ENCODE results near the gene NEK10.

The NEK10 gene

GRCh38 chr3:27213450-27213849, 155.7 kb downstream of the NEK10 start:
- H3K4me3 Mint-ChIP-seq = no peak overlapping the region
- no peaks in the 10 kb centered on the region for H3K4me1 Mint-ChIP-seq (ENCODE audit: low read depth)
- no peaks in the 10 kb centered on the region for H3K36me3 Mint-ChIP-seq (ENCODE audit: low read depth)
- H3K27me3 Mint-ChIP-seq (ENCODE audit: low read depth) = no peaks in the 10 kb centered on the region
- H3K27ac Mint-ChIP-seq = no peak overlapping the region
- H3K9me3 Mint-ChIP-seq = no peaks in the 10 kb centered on the region

- Mint-ChIP-seq H3K27ac (no peak overlapping the region), H3K27me3 (ENCODE audit: low read depth) (no peaks in the 10 kb centered on the region), H3K4me3 (no peak overlapping the region)
These were observed 159.4 kb downstream of the NEK10 start for GRCh38 chr3:27209617-27210264.

GRCh38 chr3:27208961-27209616, 160.1 kb downstream of the NEK10 start:
- Mint-ChIP-seq H3K27ac (no peak overlapping the region), H3K9me3 (no peaks in the 10 kb centered on the region), H3K36me3 (ENCODE audit: low read depth) (no peaks in the 10 kb centered on the region), H3K27me3 (ENCODE audit: low read depth) (no peaks in the 10 kb centered on the region), H3K4me3 (no peak overlapping the region), H3K4me1 (ENCODE audit: low read depth) (no peaks in the 10 kb centered on the region)

More at GRCh38 chr3:27209617-27210264, 159.4 kb downstream of the NEK10 start:
- H3K9me3 Mint-ChIP-seq = no peaks in the 10 kb centered on the region
- H3K4me1 Mint-ChIP-seq (ENCODE audit: low read depth) = no peaks in the 10 kb centered on the region
- no peaks in the 10 kb centered on the region for H3K36me3 Mint-ChIP-seq (ENCODE audit: low read depth)

GRCh38 chr3:27202959-27203358, 166.2 kb downstream of the NEK10 start:
- H3K27me3 Mint-ChIP-seq (ENCODE audit: low read depth) = no peaks in the 10 kb centered on the region
- no peak overlapping the region for H3K27ac Mint-ChIP-seq
- no peaks in the 10 kb centered on the region for H3K9me3 Mint-ChIP-seq
- no peak overlapping the region for H3K4me3 Mint-ChIP-seq
- no peaks in the 10 kb centered on the region for H3K4me1 Mint-ChIP-seq (ENCODE audit: low read depth)
- no peaks in the 10 kb centered on the region for H3K36me3 Mint-ChIP-seq (ENCODE audit: low read depth)

GRCh38 chr3:27201492-27201891, 167.7 kb downstream of the NEK10 start:
- H3K36me3 Mint-ChIP-seq (ENCODE audit: low read depth) = no peaks in the 10 kb centered on the region
- H3K4me3 Mint-ChIP-seq = no peak overlapping the region
- H3K4me1 Mint-ChIP-seq (ENCODE audit: low read depth) = no peaks in the 10 kb centered on the region
- no peaks in the 10 kb centered on the region for H3K27me3 Mint-ChIP-seq (ENCODE audit: low read depth)
- no peak overlapping the region for H3K27ac Mint-ChIP-seq
- no peaks in the 10 kb centered on the region for H3K9me3 Mint-ChIP-seq

- H3K4me1 Mint-ChIP-seq (ENCODE audit: low read depth) = no peaks in the 10 kb centered on the region
- H3K4me3 Mint-ChIP-seq = no peak overlapping the region
- no peaks in the 10 kb centered on the region for H3K9me3 Mint-ChIP-seq
- H3K36me3 Mint-ChIP-seq (ENCODE audit: low read depth) = no peaks in the 10 kb centered on the region
- H3K27ac Mint-ChIP-seq = no peak overlapping the region
- no peaks in the 10 kb centered on the region for H3K27me3 Mint-ChIP-seq (ENCODE audit: low read depth)
These were observed 168.3 kb downstream of the NEK10 start for GRCh38 chr3:27200721-27201489.

- H3K36me3 Mint-ChIP-seq (ENCODE audit: low read depth) = no peaks in the 10 kb centered on the region
- H3K4me1 Mint-ChIP-seq (ENCODE audit: low read depth) = no peaks in the 10 kb centered on the region
- H3K4me3 Mint-ChIP-seq = no peak overlapping the region
- H3K27ac Mint-ChIP-seq = no peak overlapping the region
- no peaks in the 10 kb centered on the region for H3K27me3 Mint-ChIP-seq (ENCODE audit: low read depth)
- H3K9me3 Mint-ChIP-seq = no peaks in the 10 kb centered on the region
These were observed 174.2 kb downstream of the NEK10 start for GRCh38 chr3:27194861-27195483.

- Mint-ChIP-seq H3K27ac (no peak overlapping the region), H3K36me3 (ENCODE audit: low read depth) (no peaks in the 10 kb centered on the region)
These were observed 176.1 kb downstream of the NEK10 start for GRCh38 chr3:27193056-27193455.

GRCh38 chr3:27186013-27186412, 183.2 kb downstream of the NEK10 start:
- peaks cover 3% of the 10 kb centered on the region for H3K27me3 Mint-ChIP-seq (ENCODE audit: low read depth)
- H3K36me3 Mint-ChIP-seq (ENCODE audit: low read depth) = no peaks in the 10 kb centered on the region
- no peaks in the 10 kb centered on the region for H3K4me1 Mint-ChIP-seq (ENCODE audit: low read depth)
- H3K4me3 Mint-ChIP-seq = no peak overlapping the region
- H3K27ac Mint-ChIP-seq = no peak overlapping the region
- H3K9me3 Mint-ChIP-seq = no peaks in the 10 kb centered on the region

More at GRCh38 chr3:27193056-27193455, 176.1 kb downstream of the NEK10 start:
- H3K9me3 Mint-ChIP-seq = no peaks in the 10 kb centered on the region
- no peaks in the 10 kb centered on the region for H3K4me1 Mint-ChIP-seq (ENCODE audit: low read depth)
- H3K4me3 Mint-ChIP-seq = no peak overlapping the region
- H3K27me3 Mint-ChIP-seq (ENCODE audit: low read depth) = no peaks in the 10 kb centered on the region

GRCh38 chr3:27185231-27185989, 183.8 kb downstream of the NEK10 start:
- Mint-ChIP-seq H3K4me3 (no peak overlapping the region), H3K36me3 (ENCODE audit: low read depth) (no peaks in the 10 kb centered on the region), H3K27ac (no peak overlapping the region), H3K4me1 (ENCODE audit: low read depth) (no peaks in the 10 kb centered on the region), H3K27me3 (ENCODE audit: low read depth) (peaks cover 3% of the 10 kb centered on the region), H3K9me3 (no peaks in the 10 kb centered on the region)

GRCh38 chr3:27184261-27184660, 184.9 kb downstream of the NEK10 start:
- no peaks in the 10 kb centered on the region for H3K9me3 Mint-ChIP-seq
- no peaks in the 10 kb centered on the region for H3K36me3 Mint-ChIP-seq (ENCODE audit: low read depth)
- H3K4me1 Mint-ChIP-seq (ENCODE audit: low read depth) = no peaks in the 10 kb centered on the region
- peaks cover 3% of the 10 kb centered on the region for H3K27me3 Mint-ChIP-seq (ENCODE audit: low read depth)
- H3K27ac Mint-ChIP-seq = no peak overlapping the region
- H3K4me3 Mint-ChIP-seq = no peak overlapping the region

- no peak overlapping the region for H3K4me3 Mint-ChIP-seq
These were observed 192.9 kb downstream of the NEK10 start for GRCh38 chr3:27176256-27176655.

GRCh38 chr3:27174530-27174929, 194.7 kb downstream of the NEK10 start:
- no peaks in the 10 kb centered on the region for H3K27me3 Mint-ChIP-seq (ENCODE audit: low read depth)
- no peaks in the 10 kb centered on the region for H3K9me3 Mint-ChIP-seq
- no peaks in the 10 kb centered on the region for H3K4me1 Mint-ChIP-seq (ENCODE audit: low read depth)
- no peaks in the 10 kb centered on the region for H3K36me3 Mint-ChIP-seq (ENCODE audit: low read depth)
- H3K27ac Mint-ChIP-seq = no peak overlapping the region
- no peak overlapping the region for H3K4me3 Mint-ChIP-seq

More at GRCh38 chr3:27176256-27176655, 192.9 kb downstream of the NEK10 start:
- no peaks in the 10 kb centered on the region for H3K9me3 Mint-ChIP-seq
- no peaks in the 10 kb centered on the region for H3K36me3 Mint-ChIP-seq (ENCODE audit: low read depth)
- no peaks in the 10 kb centered on the region for H3K27me3 Mint-ChIP-seq (ENCODE audit: low read depth)
- H3K27ac Mint-ChIP-seq = no peak overlapping the region
- no peaks in the 10 kb centered on the region for H3K4me1 Mint-ChIP-seq (ENCODE audit: low read depth)

- no peak overlapping the region for H3K4me3 Mint-ChIP-seq
- H3K27ac Mint-ChIP-seq = no peak overlapping the region
- H3K36me3 Mint-ChIP-seq (ENCODE audit: low read depth) = no peaks in the 10 kb centered on the region
- no peaks in the 10 kb centered on the region for H3K27me3 Mint-ChIP-seq (ENCODE audit: low read depth)
- H3K4me1 Mint-ChIP-seq (ENCODE audit: low read depth) = no peaks in the 10 kb centered on the region
- H3K9me3 Mint-ChIP-seq = no peaks in the 10 kb centered on the region
These were observed 198.1 kb downstream of the NEK10 start for GRCh38 chr3:27171113-27171512.

Data from T-helper 1 cell treated with Interleukin-12 subunit alpha and Interleukin-12 subunit beta and Interleukin-4 antibody, amounts not matched to agents 30 μg/mL and 1 μg/mL, for 36 hours (primary cell).